ENCODE data around the gene PNPLA7. TPM values are rescaled to one million over a fixed set of nuclear protein-coding genes. Genes with fewer than 3 reads are reported as not detected.
"Not testable (repeated sequence)": the region's sequence is repeated elsewhere in the genome, so short reads cannot be mapped to it uniquely, and the experiment has no call there.

PNPLA7 gene
- total RNA-seq, 3 donors from 2014 or later (not counting 1 experiment from before 2014, with no cell fraction given), result 4.3 to 6.4 (median 4.9) TPM

- Mint-ChIP-seq H3K4me1 (peaks cover 28 to 32% of the 10 kb centered on the region in 2 donors), H3K4me3 (no peak overlapping the region), H3K9me3 (no peaks in the 10 kb centered on the region), H3K36me3 (peaks cover 10% of the 10 kb centered on the region), H3K27ac (peak overlapping the region in 1 of 2 donors; percentile 59), H3K27me3 (ENCODE audit: low read depth in 2 of 2) (no peaks in the 10 kb centered on the region)
- TF ChIP-seq, protein P1, sequence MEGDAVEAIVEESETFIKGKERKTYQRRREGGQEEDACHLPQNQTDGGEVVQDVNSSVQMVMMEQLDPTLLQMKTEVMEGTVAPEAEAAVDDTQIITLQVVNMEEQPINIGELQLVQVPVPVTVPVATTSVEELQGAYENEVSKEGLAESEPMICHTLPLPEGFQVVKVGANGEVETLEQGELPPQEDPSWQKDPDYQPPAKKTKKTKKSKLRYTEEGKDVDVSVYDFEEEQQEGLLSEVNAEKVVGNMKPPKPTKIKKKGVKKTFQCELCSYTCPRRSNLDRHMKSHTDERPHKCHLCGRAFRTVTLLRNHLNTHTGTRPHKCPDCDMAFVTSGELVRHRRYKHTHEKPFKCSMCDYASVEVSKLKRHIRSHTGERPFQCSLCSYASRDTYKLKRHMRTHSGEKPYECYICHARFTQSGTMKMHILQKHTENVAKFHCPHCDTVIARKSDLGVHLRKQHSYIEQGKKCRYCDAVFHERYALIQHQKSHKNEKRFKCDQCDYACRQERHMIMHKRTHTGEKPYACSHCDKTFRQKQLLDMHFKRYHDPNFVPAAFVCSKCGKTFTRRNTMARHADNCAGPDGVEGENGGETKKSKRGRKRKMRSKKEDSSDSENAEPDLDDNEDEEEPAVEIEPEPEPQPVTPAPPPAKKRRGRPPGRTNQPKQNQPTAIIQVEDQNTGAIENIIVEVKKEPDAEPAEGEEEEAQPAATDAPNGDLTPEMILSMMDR (IDR thresholded peaks at IDR 0.05), result no peak
- peaks cover 19% of the 10 kb centered on the region for H3K36me3 ChIP-seq (ENCODE audit: control insufficient read depth, insufficient read depth, low read length)
- H3K9me3 ChIP-seq (ENCODE audit: control insufficient read depth, insufficient read depth, low read length), result no peaks in the 10 kb centered on the region
- DNase-seq (peak in 1 of 2 donors; percentile 32), ATAC-seq (no peak)
- 93% methylated on average over 9 of the region's 9 CpGs for WGBS (ENCODE audit: insufficient coverage)
- H3K4me1 ChIP-seq (ENCODE audit: control insufficient read depth, insufficient read depth, low read length), result peaks cover 23% of the 10 kb centered on the region
- intact Hi-C loops (cut with micrococcal nuclease), result no loop called here
- H3K27ac ChIP-seq (ENCODE audit: low read length), result no peak overlapping the region
- no peak overlapping the region for H3K4me3 ChIP-seq (ENCODE audit: low read length)
- H3K27me3 ChIP-seq (ENCODE audit: control insufficient read depth, insufficient read depth, low read length), result no peaks in the 10 kb centered on the region
Measured at GRCh38 chr9:137575364-137575715, 25.1 kb upstream of the PNPLA7 start.

DNA sequence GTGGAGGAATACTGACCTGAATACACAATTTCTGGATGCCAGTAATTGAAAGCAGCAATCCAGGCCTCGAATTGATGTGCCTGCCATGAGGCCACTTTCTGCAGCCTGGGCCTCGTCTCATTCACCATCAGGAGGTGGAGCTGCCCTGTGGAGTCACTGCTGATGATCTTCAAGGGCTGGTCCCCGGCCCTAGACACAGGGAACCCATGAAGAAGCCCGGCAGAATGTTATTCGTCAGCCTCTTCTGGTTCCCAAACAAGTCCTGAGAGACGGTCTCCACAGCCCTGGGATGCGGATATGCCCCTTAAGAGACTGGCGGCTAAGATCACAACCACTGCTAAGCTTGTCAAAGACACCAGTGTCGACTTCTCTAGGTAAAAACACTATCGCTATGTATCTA lies 24.0 kb upstream of the PNPLA7 start:
- Mint-ChIP-seq H3K27ac (no peak overlapping the region), H3K4me3 (no peak overlapping the region), H3K27me3 (ENCODE audit: low read depth in 2 of 2) (no peaks in the 10 kb centered on the region), H3K4me1 (peaks cover 28 to 31% of the 10 kb centered on the region in 2 donors), H3K36me3 (peaks cover 10% of the 10 kb centered on the region), H3K9me3 (no peaks in the 10 kb centered on the region)
- intact Hi-C loops (cut with micrococcal nuclease), result no loop called here
- ATAC-seq (no peak), DNase-seq (no peak)
- no peaks in the 10 kb centered on the region for H3K27me3 ChIP-seq (ENCODE audit: control insufficient read depth, insufficient read depth, low read length)
- H3K4me3 ChIP-seq (ENCODE audit: low read length), result no peak overlapping the region
- no peak overlapping the region for H3K27ac ChIP-seq (ENCODE audit: low read length)
- no peaks in the 10 kb centered on the region for H3K9me3 ChIP-seq (ENCODE audit: control insufficient read depth, insufficient read depth, low read length)
- H3K4me1 ChIP-seq (ENCODE audit: control insufficient read depth, insufficient read depth, low read length), result peaks cover 20% of the 10 kb centered on the region
- TF ChIP-seq, protein P1 (IDR thresholded peaks at IDR 0.05), result no peak
- 95% methylated on average over 10 of the region's 10 CpGs for WGBS (ENCODE audit: insufficient coverage)
- peaks cover 19% of the 10 kb centered on the region for H3K36me3 ChIP-seq (ENCODE audit: control insufficient read depth, insufficient read depth, low read length)

DNA sequence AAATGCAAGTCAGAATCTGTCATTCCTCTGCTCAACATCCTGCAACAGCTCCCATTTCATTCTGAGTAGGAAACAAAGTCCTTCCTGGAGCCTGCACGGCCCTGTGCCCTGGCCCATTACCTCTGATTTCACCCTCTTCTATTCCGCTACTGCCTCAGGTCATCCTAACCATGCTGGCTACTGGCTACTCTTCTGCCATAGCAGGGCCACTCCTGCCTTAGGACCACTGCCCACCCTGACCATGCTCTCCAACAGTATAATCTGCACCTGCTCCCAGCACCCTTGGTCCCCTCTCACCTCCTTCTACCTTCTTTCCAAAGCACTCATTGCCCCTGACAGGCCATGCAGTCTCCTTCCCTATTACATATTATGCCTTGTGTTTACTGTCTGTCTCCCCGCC lies 20.4 kb upstream of the PNPLA7 start:
- Mint-ChIP-seq H3K4me1 (peaks cover 7 to 23% of the 10 kb centered on the region in 2 donors), H3K9me3 (no peaks in the 10 kb centered on the region), H3K27me3 (ENCODE audit: low read depth in 2 of 2) (no peaks in the 10 kb centered on the region), H3K27ac (peak overlapping the region in 1 of 2 donors; percentile 67), H3K4me3 (no peak overlapping the region), H3K36me3 (peaks cover 10% of the 10 kb centered on the region)
- Histone ChIP-seq H3K27ac (ENCODE audit: low read length) (no peak overlapping the region), H3K36me3 (ENCODE audit: control insufficient read depth, insufficient read depth, low read length) (peaks cover 15% of the 10 kb centered on the region), H3K27me3 (ENCODE audit: control insufficient read depth, insufficient read depth, low read length) (no peaks in the 10 kb centered on the region), H3K4me1 (ENCODE audit: control insufficient read depth, insufficient read depth, low read length) (no peaks in the 10 kb centered on the region), H3K4me3 (ENCODE audit: low read length) (no peak overlapping the region), H3K9me3 (ENCODE audit: control insufficient read depth, insufficient read depth, low read length) (no peaks in the 10 kb centered on the region)
- intact Hi-C loops (cut with micrococcal nuclease), result no loop called here
- no peak for ATAC-seq
- TF ChIP-seq, protein P1 (IDR thresholded peaks at IDR 0.05), result no peak
- WGBS (ENCODE audit: insufficient coverage), result 98% methylated on average over 3 of the region's 3 CpGs
- no peak for DNase-seq

DNA sequence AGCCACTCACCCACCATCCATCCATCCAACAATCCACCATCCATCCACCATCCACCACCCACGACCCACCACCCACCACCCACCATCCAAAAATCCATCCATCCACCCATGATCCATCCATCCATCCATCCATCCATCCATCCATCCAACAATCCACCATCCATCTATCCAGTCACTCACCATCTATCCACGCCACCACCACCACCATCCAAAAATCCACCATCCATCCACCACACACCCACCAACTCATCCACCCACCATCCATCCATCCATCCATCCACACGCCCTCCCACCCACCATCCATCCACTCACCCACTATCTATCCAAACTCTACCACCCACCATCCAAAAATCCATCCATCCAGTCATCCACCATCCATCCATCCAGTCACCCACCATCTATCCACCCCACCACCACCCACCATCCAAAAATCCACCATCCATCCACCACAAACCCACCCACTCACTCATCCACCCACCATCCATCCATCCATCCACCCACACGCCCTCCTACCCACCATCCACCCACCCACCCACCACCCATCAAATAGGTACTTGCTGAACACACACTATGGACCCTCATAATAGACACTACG lies 19.5 kb upstream of the PNPLA7 start:
- Histone ChIP-seq H3K27me3 (ENCODE audit: control insufficient read depth, insufficient read depth, low read length) (no peaks in the 10 kb centered on the region), H3K4me1 (ENCODE audit: control insufficient read depth, insufficient read depth, low read length) (no peaks in the 10 kb centered on the region), H3K27ac (ENCODE audit: low read length) (no peak overlapping the region), H3K9me3 (ENCODE audit: control insufficient read depth, insufficient read depth, low read length) (no peaks in the 10 kb centered on the region), H3K4me3 (ENCODE audit: low read length) (no peak overlapping the region), H3K36me3 (ENCODE audit: control insufficient read depth, insufficient read depth, low read length) (peaks cover 16% of the 10 kb centered on the region)
- TF ChIP-seq, protein P1 (IDR thresholded peaks at IDR 0.05), result no peak
- Mint-ChIP-seq H3K36me3 (peaks cover 10% of the 10 kb centered on the region), H3K9me3 (no peaks in the 10 kb centered on the region), H3K4me1 (peaks cover 0 to 15% of the 10 kb centered on the region in 2 donors), H3K4me3 (no peak overlapping the region), H3K27ac (peak overlapping the region in 1 of 2 donors; percentile 67), H3K27me3 (ENCODE audit: low read depth in 2 of 2) (no peaks in the 10 kb centered on the region)
- DNase-seq, result no peak
- intact Hi-C loops (cut with micrococcal nuclease), result no loop called here
- ATAC-seq, result no peak
- 96% methylated on average over 5 of the region's 5 CpGs for WGBS (ENCODE audit: insufficient coverage)

DNA sequence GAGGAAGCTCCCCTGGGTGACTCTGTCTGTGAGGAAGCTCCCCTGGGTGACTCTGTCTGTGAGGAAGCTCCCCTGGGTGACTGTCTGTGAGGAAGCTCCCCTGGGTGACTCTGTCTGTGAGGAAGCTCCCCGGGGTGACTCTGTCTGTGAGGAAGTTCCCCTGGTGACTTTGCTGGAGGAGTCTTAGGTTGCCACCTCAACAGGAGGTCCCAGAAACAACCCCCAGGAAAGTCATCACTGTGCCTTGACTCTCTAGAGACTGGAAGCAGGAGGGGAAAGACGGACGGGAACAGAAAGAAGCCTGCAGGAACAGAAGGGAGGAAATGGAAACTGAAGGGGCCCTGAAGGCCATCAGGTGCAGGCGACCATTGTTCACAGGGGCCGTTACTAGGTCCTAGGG lies 18.2 kb upstream of the PNPLA7 start:
- peaks cover 24% of the 10 kb centered on the region for H3K36me3 ChIP-seq (ENCODE audit: control insufficient read depth, insufficient read depth, low read length)
- intact Hi-C loops (cut with micrococcal nuclease); H3K9me3 Mint-ChIP-seq; ATAC-seq; H3K4me3 Mint-ChIP-seq; H3K27me3 Mint-ChIP-seq (ENCODE audit: low read depth in 2 of 2); H3K27ac ChIP-seq (ENCODE audit: low read length); H3K4me1 ChIP-seq (ENCODE audit: control insufficient read depth, insufficient read depth, low read length); DNase-seq; H3K9me3 ChIP-seq (ENCODE audit: control insufficient read depth, insufficient read depth, low read length); H3K4me3 ChIP-seq (ENCODE audit: low read length); H3K27me3 ChIP-seq (ENCODE audit: control insufficient read depth, insufficient read depth, low read length): not testable (repeated sequence)
- Mint-ChIP-seq H3K36me3 (peaks cover 10% of the 10 kb centered on the region), H3K27ac (peak overlapping the region in 1 of 2 donors; percentile 65), H3K4me1 (peaks cover 0 to 21% of the 10 kb centered on the region in 2 donors)
- WGBS (ENCODE audit: insufficient coverage), result 82% methylated on average over 5 of the region's 5 CpGs
